Fibroblast of the conjunctiva (primary cell): ENCODE measurements around the gene ME3.
A peak's percentile ranks its signal among the peaks of the same experiment; 100 is the strongest.
"Not testable (repeated sequence)": the region's sequence is repeated elsewhere in the genome, so short reads cannot be mapped to it uniquely, and the experiment has no call there.

Source experiments
- DNase-seq: peaks from one replicate; pipeline ENCODE4 v3.0.0-alpha.2; 2010; ENCODE audit warnings: low read depth

Gene ME3

GRCh38 chr11:86459682-86460460 is 212.5 kb downstream of the ME3 start:
- peak; percentile 61 for DNase-seq

- DNase-seq: no peak
These were observed 213.4 kb downstream of the ME3 start for GRCh38 chr11:86459002-86459385.

- no peak for DNase-seq
These were observed 214.0 kb downstream of the ME3 start for GRCh38 chr11:86458294-86459001.

GRCh38 chr11:86456075-86456939 is 216.1 kb downstream of the ME3 start:
- DNase-seq: peak; percentile 72

- no peak for DNase-seq
These were observed 219.0 kb downstream of the ME3 start for GRCh38 chr11:86453290-86454030.

GRCh38 chr11:86449993-86450629 is 222.3 kb downstream of the ME3 start:
- no peak for DNase-seq

GRCh38 chr11:86447763-86448480 is 224.5 kb downstream of the ME3 start:
- DNase-seq: no peak

GRCh38 chr11:86446924-86447285 is 225.5 kb downstream of the ME3 start:
- no peak for DNase-seq

GRCh38 chr11:86446163-86446923 is 226.1 kb downstream of the ME3 start:
- DNase-seq: no peak

GRCh38 chr11:86444981-86445380 is 227.4 kb downstream of the ME3 start:
- no peak for DNase-seq

GRCh38 chr11:86443415-86443814 is 229.0 kb downstream of the ME3 start:
- DNase-seq: no peak

- no peak for DNase-seq
These were observed 229.6 kb downstream of the ME3 start for GRCh38 chr11:86442827-86443226.

- no peak for DNase-seq
These were observed 230.0 kb downstream of the ME3 start for GRCh38 chr11:86442420-86442819.

- no peak for DNase-seq
These were observed 231.6 kb downstream of the ME3 start for GRCh38 chr11:86440843-86441242.

- peak; percentile 61 for DNase-seq
These were observed 232.1 kb downstream of the ME3 start for GRCh38 chr11:86440305-86440716.

GRCh38 chr11:86438685-86439084 is 233.7 kb downstream of the ME3 start:
- no peak for DNase-seq

- no peak for DNase-seq
These were observed 236.7 kb downstream of the ME3 start for GRCh38 chr11:86435711-86436110.

- not testable (repeated sequence) for DNase-seq
These were observed 238.9 kb downstream of the ME3 start for GRCh38 chr11:86433361-86434095.

GRCh38 chr11:86431258-86431657 is 241.2 kb downstream of the ME3 start:
- DNase-seq: no peak
